Embryonic facial prominence (tissue), 1 donor: ENCODE measurements around the gene EFCAB6.
A peak's percentile ranks its signal among the peaks of the same experiment; 100 is the strongest.

Experiments
- DNase-seq: peaks from one replicate; pipeline ENCODE4 v3.0.0-alpha.2; 2016; ENCODE audit errors: extremely low spot score

Gene EFCAB6, protein sequence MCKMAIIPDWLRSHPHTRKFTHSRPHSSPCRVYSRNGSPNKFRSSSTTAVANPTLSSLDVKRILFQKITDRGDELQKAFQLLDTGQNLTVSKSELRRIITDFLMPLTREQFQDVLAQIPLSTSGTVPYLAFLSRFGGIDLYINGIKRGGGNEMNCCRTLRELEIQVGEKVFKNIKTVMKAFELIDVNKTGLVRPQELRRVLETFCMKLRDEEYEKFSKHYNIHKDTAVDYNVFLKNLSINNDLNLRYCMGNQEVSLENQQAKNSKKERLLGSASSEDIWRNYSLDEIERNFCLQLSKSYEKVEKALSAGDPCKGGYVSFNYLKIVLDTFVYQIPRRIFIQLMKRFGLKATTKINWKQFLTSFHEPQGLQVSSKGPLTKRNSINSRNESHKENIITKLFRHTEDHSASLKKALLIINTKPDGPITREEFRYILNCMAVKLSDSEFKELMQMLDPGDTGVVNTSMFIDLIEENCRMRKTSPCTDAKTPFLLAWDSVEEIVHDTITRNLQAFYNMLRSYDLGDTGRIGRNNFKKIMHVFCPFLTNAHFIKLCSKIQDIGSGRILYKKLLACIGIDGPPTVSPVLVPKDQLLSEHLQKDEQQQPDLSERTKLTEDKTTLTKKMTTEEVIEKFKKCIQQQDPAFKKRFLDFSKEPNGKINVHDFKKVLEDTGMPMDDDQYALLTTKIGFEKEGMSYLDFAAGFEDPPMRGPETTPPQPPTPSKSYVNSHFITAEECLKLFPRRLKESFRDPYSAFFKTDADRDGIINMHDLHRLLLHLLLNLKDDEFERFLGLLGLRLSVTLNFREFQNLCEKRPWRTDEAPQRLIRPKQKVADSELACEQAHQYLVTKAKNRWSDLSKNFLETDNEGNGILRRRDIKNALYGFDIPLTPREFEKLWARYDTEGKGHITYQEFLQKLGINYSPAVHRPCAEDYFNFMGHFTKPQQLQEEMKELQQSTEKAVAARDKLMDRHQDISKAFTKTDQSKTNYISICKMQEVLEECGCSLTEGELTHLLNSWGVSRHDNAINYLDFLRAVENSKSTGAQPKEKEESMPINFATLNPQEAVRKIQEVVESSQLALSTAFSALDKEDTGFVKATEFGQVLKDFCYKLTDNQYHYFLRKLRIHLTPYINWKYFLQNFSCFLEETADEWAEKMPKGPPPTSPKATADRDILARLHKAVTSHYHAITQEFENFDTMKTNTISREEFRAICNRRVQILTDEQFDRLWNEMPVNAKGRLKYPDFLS (N-terminal part only)

DNA sequence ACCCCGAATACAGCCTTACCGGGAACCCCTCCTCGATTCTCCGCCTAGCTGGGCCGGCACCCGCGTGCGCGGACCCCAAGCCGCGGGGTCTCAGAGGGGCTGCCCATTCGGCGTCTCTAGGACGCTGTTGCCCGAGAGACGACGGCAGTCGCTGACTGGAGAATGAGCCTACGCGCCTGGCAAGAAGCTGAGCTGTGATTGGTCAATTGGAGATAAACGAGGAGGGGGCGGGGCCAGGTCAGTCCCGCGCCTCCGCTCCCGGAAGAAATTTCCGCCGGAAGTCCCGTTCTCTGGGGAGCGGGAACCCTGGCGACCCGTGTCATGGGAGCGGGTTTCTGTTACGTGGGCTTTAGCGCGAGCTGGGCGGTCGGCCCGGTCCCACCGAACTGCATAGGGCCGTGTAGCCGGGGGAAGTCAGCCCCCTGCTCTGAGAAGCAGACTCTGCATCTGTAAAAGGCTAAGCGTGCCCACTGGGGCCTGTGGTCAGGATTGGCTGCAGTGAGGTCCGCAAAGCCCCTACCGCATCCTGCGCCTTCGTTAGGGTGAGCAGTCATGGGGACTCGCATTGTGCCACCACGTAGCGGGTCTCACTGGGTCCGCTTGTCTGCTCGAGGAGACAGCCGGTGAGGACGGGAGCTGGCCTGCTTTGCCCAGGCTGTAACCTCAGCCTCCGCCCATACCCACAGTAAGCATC lies at the start of gene EFCAB6:
Gene EFCAB6, minus strand, starts transcription at position 157 of the 694 bp plus-strand sequence. CDS start 29,987 bp downstream, outside the sequence.
- peak; percentile 96 for DNase-seq

DNA sequence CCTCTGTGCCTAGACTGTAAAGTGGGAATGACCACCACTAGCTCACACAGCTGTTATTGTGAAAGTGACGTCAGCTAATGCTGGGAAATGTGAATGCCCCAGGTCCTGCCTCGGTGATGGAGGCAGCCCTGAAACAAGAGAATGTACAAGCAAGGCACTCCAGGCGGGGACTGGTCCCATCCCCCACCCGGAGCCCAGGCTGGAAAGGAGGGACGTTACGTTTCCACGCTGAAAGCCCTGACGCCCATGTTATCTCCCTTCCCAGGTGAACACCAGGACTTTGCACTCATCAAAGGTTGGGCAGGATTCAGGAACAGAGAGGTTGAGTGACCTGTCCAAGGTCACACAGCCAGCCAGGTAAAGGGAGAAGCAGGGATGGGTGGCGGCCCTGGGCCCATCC lies 49.4 kb upstream of the EFCAB6 start:
- no peak for DNase-seq

DNA sequence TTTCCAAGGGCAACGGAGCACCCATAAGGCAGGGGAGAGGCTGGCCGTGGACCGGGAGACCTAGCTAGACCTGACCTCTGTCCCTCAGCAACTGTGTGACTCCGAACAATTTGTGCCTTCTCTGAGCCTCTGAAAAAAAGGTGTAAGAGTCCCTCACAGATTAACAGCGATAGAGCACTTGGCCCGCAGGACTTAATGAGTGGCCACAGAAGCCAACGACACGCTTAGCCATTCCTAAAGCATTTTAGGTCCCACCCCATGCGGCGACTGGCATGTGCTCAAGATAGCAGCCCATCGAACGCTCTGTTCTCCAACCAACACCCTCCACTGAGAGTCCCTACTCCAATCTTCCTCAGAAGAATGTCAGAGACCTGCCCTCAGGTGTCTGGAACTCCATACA lies 48.7 kb upstream of the EFCAB6 start:
- DNase-seq: no peak

DNA sequence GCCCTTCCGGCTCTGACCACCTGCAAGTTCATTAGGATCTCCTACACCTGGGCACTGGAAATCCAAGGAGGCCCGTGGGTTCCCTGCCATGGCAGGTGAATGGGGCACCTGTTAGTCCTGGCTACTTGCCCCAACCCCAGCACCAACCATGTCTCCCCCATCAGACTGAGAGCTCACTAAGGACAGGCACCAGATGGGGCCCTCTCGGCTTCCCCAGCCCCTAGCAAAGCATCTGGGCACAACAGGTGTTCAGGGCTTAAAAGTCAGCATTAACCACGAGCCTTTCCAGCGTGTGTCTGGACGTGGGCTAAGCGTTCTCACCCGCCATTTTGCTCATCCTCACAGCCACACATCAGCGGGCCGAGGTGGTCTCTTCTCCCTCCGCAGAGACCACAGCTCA lies 48.0 kb upstream of the EFCAB6 start:
- DNase-seq: no peak

DNA sequence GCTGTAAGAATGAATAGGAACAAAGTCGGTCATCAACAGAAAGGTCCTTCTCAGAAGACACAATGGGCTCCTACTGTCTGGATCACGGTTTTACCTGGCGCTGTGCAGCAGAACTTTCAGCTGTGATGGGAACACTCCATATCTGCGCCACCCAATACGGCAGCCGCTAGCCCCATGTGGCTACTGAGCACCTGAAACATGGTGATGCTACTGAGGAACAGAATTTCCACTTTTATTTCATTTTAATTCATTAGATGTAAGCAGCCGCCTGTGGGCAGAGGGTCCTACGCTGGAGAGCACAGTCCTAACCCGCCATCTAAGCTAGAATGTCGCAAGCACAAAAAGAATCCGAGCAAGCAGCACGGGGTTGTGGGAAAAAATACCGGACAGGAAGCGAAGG lies 47.5 kb upstream of the EFCAB6 start:
- DNase-seq: no peak

DNA sequence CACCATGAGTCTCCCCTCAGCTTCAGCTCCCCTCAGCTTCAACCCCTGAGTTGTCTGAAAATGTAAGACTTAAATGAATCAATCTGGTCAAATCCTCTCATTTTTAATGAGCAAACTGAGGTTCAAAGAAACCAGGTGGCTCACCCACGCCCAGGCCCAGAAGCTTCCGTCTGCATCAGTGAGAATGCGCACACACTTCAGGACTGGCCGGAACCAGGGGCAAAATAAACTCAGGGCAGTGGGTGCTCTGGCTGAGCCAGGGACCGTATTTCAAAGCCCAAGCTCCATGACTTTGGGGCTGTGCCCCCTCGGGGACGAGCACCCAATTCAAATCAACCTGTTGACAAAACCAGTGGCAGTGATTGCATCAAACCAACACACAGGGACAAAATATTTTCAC lies 47.1 kb upstream of the EFCAB6 start:
- no peak for DNase-seq

DNA sequence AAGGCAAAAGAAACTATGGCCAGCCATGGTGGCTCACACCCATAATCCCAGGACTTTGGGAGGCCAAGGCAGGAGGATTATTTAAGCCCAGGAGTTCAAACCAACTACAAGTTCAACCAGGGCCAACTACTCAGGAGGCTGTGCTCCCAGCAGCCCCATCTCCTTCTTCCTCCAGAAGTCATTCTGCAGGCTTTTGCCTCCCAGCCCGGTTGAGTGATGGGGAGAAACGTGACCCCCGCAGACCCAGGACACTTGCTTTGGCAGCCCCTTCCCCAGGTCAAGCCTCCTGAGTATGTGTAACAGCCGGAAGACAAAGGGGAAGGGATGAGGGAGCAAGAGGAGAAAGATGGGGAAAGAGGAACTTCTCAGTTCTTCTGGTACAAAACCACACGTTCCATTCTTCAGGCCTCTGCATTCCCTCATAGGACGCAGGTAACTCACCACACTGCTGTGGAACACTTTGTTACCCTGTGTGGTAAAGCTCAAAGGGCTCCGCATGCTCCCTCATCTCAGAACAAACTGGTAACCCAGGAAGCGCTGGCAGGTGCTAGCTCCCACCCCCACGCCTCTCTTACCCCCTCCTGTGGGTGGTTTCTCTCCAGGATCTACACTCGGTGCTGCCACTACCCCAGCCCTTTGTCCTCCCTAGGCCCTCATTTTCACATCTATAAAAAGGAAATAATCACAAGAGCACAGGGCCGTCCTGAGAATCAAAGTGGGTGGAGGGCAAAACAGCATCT lies 46.2 kb upstream of the EFCAB6 start:
- no peak for DNase-seq

DNA sequence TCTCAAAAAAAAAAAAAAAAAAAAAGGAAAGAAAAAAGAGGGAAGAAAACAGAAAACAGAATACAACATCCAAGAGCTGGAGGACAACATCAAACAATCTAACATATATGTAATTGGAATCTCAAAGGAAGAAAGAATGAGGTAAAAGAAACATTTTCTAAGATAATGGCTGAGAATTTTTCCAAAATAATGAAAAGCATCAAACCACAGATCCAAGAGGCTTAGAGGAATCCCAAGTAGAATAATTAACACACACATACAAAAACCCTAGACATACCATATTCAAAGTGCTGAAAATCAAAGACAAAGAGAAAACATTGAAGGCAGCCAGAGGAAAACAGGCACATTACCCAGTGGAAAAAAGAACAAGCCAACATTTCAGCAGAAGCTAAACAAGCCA lies 45.3 kb upstream of the EFCAB6 start:
- no peak for DNase-seq

DNA sequence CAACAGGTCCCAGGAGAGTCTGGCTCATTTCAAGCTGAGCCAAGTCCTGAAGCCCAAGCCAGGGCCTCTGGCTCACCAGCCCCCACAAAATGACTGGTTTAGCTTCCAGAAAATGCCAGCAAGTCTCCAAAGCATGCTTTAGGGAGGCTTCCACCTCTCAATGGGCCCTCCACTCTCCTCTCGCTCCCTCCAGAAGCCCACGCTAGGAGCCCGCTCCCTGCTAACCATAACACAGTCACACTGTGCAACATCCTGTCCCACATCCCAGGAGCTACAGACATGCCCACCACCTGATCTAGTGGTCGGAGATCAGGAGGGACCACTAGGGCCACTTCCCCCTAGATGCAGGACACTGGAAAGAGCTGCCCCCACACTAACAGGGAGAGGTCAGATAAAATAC lies 43.3 kb upstream of the EFCAB6 start:
- DNase-seq: no peak

DNA sequence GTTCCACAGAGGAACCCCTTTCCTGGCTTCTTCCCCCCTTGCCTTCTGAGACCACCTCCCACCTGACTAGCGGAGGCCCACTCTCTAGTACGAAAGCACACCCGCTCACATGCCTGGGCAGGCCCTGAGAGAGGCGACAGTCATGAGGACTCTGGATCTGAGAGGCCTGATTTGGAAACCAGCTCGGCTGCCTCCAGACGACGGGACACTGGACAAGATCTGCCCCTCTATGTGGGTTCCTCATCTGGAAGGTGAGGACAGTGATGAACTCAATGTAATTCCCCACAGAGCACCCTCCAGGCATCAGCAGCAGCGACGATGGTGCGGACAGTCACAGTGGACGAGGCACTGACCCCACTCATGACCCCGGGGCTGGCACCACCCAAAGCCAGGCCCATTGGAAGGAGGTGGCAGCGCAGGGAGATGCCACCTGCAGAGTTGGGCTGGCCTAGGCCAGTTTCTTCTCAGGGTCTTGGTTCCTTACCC lies 42.7 kb upstream of the EFCAB6 start:
- no peak for DNase-seq

DNA sequence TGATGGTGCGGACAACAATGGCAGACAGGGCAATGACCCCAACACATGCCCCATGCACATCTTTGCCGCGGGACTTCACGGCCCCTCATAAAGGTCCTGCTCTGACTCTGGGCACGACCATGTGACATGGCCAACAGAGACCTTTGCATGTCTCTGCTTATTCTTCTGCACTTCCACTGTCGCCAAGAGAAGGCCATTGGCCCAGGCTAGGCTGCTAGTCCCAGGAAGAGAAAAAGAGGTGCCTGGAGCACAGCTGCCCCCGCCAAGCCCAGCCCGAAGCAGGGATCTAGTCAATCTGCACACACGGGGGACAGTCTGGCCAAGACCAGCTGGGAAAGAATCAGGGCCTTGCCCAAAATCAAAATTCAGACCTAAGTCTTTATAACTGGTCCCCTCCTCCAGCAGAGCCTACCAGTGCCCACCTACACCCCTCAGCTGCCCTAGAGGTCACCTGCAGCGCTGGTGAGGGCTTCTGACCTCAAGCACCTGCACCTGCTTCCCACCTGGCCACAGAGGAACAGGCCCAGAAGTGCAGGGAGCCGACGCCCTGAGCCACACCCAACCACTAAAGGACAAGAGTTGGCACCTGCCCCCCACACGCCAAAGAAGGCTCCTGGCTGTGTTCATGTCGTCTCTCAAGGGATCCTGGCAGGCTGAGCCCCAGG lies 42.1 kb upstream of the EFCAB6 start:
- no peak for DNase-seq

DNA sequence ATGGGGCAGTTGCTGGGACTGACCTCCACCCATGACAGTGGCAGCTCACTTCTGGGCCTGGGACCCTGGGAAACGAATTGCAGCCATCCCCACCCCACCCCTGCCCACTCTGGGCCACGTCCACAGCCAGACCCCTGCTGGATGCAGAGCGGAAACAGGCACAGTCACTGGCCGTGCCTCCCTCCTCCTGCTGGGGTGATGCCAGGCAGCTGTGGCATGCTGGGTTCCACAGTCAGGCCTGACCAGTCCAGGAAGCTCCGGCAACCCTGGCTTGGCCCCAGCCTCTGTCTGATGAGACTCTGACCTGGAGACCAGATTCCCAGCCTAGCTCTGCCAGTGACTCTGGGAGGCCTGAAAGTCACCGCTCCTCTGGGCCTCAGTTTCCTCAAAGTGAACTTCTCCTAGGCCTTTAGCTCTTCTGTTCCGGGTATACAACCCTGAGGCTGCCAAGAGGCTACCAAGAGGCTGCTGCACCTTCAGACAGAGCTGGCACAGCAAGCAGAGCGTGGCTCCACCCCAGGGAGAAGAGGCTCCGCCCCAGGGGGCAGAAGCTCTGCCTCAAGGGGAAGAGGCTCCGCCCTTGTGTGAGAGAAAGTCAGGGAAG lies 41.3 kb upstream of the EFCAB6 start:
- no peak for DNase-seq

DNA sequence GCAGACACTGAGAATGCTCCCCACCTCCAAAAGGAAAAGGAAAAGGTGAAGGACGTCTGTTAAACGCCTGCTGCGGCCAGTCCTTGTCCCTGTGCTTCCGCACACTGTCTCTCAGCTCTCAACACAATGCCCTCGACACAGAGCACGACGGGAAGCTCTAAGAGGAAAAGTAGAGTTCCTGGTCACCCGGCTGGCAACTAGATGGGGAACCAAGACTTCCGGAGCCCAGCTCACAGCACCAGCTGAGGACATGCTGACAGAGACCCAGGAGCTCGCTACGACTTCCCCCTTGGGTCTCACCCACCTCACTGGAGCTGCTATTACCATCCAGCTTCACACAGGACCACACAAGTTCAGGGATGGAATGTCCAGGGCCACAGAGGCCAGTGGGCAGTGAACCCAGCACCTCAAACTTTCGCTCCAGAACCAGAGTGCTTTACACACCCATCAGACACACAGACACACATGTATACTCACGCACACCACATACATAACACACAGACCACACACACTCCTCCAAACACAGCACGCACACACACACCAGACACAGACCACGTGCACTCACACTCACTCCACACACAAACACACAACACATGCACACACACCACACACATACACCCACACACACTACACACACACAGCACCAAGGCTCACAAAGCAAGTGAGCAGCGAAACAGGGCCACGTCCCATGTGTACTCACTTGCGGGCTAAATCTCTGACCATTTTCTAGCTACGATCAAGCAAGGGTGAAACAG lies 40.6 kb upstream of the EFCAB6 start:
- DNase-seq: no peak

DNA sequence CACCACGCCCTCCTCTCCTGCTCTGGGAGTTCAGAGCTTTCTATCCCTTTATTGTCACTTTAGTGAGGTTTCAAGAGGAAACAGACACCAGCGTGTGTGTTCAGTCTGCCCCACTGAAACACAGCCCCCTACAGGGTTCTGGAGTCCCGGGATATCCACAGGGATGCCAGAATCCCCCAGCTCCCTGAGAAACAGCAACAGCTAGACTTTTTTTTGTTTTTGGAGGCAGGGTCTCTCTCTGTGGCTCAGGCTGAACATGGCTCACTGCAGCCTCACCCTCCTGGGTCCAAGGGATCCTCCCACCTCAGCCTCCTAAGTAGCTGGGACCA lies 39.8 kb upstream of the EFCAB6 start:
- DNase-seq: no peak

DNA sequence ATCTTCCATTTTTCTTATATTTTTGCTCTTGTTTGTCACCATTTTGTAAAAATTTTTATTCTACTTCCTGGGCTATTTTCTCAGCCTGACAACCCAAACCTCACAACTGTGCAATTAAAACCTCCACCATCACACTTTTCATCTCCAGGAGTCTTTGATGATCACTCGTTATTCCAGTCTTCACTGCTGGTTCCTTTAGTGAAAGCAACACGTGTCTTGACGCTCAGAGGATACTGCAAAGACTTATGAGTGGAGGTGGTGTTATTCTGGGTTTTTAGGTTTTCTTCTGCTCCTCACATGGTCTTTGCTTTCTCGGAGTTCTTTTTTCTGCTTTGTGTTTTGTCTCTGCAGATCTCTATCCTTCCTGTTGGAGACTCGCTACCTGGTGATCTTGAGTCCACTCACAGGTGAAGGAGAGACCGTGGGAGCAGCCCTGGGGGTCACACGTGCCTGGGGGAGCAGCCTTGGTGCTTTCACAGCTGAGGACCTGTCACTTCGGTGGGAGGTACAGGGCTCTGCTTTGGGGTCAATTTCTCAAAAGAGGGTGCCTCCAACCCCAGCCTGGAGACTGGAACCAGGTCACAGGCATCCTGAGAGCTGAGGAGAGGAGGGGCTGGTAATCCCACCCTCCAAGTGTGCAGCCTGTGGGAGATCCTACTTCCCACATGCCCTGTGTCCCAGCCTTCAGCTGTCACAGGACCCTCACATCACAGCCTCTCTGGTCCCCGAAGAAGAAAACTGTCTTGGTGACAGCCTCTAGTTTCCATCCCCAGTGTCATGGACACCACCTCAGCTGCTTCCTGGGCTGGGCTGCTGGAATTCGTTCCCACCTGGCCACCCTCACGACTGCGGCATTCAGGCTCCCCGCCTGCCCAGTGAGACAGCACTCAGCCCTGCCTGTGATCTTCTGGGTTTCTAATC lies 39.2 kb upstream of the EFCAB6 start:
- no peak for DNase-seq

DNA sequence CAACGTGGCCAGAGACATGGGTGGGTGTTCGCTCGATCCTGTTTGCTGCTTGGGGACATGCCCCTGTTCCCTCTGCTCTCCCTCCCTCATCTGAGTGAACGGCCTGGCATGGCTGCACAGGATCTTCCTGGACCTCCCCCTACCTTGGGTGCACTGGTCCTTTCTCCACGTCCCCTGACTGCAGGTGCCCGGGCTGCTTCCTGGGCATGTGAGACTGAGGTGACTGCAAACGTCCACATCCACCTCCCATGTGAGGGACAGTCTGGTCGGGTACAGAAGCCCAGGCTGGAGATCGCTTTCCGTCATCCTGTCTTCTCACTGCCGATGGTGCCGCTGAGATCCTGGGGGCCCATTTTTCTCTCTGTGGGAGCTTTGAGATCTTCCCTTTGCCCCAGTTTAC lies 38.4 kb upstream of the EFCAB6 start:
- no peak for DNase-seq

DNA sequence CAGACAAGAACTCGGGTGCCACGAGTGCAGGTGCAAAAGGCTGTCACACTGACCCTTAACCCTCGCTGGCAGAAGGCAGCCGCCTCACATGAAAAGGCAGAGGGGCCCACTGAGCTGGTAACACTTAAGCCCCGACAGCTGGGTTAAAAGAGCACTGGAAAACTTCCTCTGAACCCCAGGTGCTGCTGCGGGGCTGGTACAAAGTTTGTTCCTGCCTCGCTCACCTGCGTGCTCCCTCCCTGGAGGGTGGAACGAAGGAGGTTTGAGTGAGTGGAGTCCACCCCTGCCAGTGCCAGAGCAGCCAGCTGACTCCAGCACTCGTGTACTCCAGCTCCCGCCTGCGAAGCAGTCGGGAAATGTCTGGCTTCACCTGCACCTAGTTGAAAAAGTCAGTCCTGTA lies 37.6 kb upstream of the EFCAB6 start:
- no peak for DNase-seq
